Trophoblast cell (in vitro differentiated cells and primary cell): ENCODE results near the gene TCTA.

Source experiments
- DNase-seq, 2 donors: peaks; one replicate each; pipeline ENCODE4 v3.0.0-alpha.2; 2016
- H2AFZ ChIP-seq: 2 replicates; pipeline ENCODE4 v1.6.1; 2013; ENCODE audit warnings: low read length, moderate library complexity, mild to moderate bottlenecking; ENCODE audit not compliant: insufficient read depth, poor library complexity
- H2AK5ac ChIP-seq: 2 replicates; pipeline ENCODE4 v1.6.1; 2013; ENCODE audit warnings: mild to moderate bottlenecking, low read length
- H2BK120ac ChIP-seq: 2 replicates; pipeline ENCODE4 v1.6.1; 2013; ENCODE audit warnings: low read length, mild to moderate bottlenecking, moderate library complexity; ENCODE audit not compliant: insufficient read depth, poor library complexity
- H2BK12ac ChIP-seq: 2 replicates; pipeline ENCODE4 v1.6.1; 2013; ENCODE audit warnings: mild to moderate bottlenecking, low read length, moderate library complexity
- H2BK5ac ChIP-seq: 2 replicates; pipeline ENCODE4 v1.6.1; 2013; ENCODE audit warnings: low read length, low read depth, moderate library complexity, mild to moderate bottlenecking; ENCODE audit not compliant: poor library complexity
- H3K14ac ChIP-seq: 2 replicates; pipeline ENCODE4 v1.6.1; 2013; ENCODE audit warnings: mild to moderate bottlenecking, low read length
- H3K18ac ChIP-seq: 2 replicates; pipeline ENCODE4 v1.6.1; 2013; ENCODE audit warnings: mild to moderate bottlenecking, low read length
- H3K23ac ChIP-seq: 2 replicates; pipeline ENCODE4 v1.6.1; 2013; ENCODE audit warnings: low read length
- H3K27ac ChIP-seq: 2 replicates; pipeline ENCODE4 v1.5.1; 2013; ENCODE audit warnings: low read depth, mild to moderate bottlenecking, inconsistent platforms, low read length, moderate library complexity
- H3K27me3 ChIP-seq: 2 replicates; pipeline ENCODE4 v1.6.1; 2013; ENCODE audit warnings: inconsistent platforms, mild to moderate bottlenecking, low read length, moderate library complexity; ENCODE audit not compliant: insufficient read depth
- H3K36me3 ChIP-seq, 2 experiments: 1 replicate in 1 of 2; 2 replicates in 1 of 2; pipeline ENCODE4 v1.6.1; 2013; ENCODE audit warnings: low read length in 2 of 2, mild to moderate bottlenecking in 2 of 2, moderate library complexity in 1 of 2; ENCODE audit not compliant: insufficient read depth in 2 of 2, control insufficient read depth in 1 of 2
- H3K4ac ChIP-seq: 2 replicates; pipeline ENCODE4 v1.6.1; 2013; ENCODE audit warnings: low read depth, mild to moderate bottlenecking, low read length, moderate library complexity
- H3K4me1 ChIP-seq, 2 experiments: 1 replicate in 1 of 2; 2 replicates in 1 of 2; pipeline ENCODE4 v1.6.1; 2013; ENCODE audit warnings: low read length in 2 of 2, mild to moderate bottlenecking in 2 of 2, moderate library complexity in 1 of 2; ENCODE audit not compliant: insufficient read depth in 2 of 2, control insufficient read depth in 1 of 2
- H3K4me2 ChIP-seq: 2 replicates; pipeline ENCODE4 v1.6.1; 2013; ENCODE audit warnings: inconsistent platforms, mild to moderate bottlenecking, low read length, moderate library complexity
- H3K4me3 ChIP-seq: 2 replicates; pipeline ENCODE4 v1.5.1; 2013; ENCODE audit warnings: mild to moderate bottlenecking, low read depth, low read length, inconsistent platforms
- H3K79me1 ChIP-seq: one replicate; pipeline ENCODE4 v1.6.1; 2013; ENCODE audit warnings: low read length
- H3K79me2 ChIP-seq: 2 replicates; pipeline ENCODE4 v1.6.1; 2013; ENCODE audit warnings: low read length, mild to moderate bottlenecking; ENCODE audit not compliant: control insufficient read depth, insufficient read depth, poor library complexity
- H3K9ac ChIP-seq: 2 replicates; pipeline ENCODE4 v1.6.1; 2013; ENCODE audit warnings: mild to moderate bottlenecking, low read length
- H3K9me3 ChIP-seq: 2 replicates; pipeline ENCODE4 v1.6.1; 2013; ENCODE audit warnings: low read depth, mild to moderate bottlenecking, control low read depth, inconsistent platforms, low read length; ENCODE audit not compliant: insufficient read depth
- H4K12ac ChIP-seq: 2 replicates; pipeline ENCODE4 v1.6.1; 2013; ENCODE audit warnings: low read depth, mild to moderate bottlenecking, low read length, moderate library complexity
- H4K8ac ChIP-seq: 2 replicates; pipeline ENCODE4 v1.6.1; 2013; ENCODE audit warnings: low read depth, mild to moderate bottlenecking, low read length, moderate library complexity
- H4K91ac ChIP-seq: one replicate; pipeline ENCODE4 v1.6.1; 2013; ENCODE audit warnings: low read depth, mild to moderate bottlenecking, low read length, moderate library complexity
- WGBS: extraction: QIAGEN DNeasy Blood & Tissue Kit; methylation state at CpG from one replicate; pipeline ENCODE4 v1.1.7; 2013; ENCODE audit warnings: missing lambda C conversion rate; ENCODE audit not compliant: insufficient read length, insufficient coverage; ENCODE audit errors: extremely low coverage; 5-methylcytosine and 5-hydroxymethylcytosine counted together

The TCTA gene

DNA sequence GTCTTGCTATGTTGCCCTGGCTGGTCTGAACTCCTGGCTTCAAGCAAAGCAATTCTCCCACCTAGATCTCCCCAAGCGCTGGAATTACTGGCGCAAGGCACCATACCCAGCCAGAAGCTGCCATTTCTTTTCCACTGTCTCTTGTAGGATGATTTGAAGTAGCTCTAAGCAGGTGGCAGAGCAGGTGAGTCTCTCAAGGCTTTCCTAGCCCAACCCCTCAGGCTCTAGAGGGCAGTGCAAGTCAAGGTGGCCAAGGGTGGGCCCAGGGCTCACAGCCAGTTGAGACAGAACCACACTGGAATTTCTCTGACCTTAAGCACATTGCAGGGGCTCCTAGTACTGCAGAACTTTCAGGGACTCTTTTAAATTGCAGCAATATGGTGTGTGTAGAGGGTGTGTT, 42.2 kb downstream of the TCTA start:
- Histone ChIP-seq H3K4me3 (no peak overlapping the region), H3K27ac (no peak overlapping the region), H2AFZ (no peak overlapping the region), H3K18ac (no peak overlapping the region), H4K91ac (no peak overlapping the region), H3K14ac (no peak overlapping the region), H4K12ac (no peak overlapping the region), H2BK120ac (no peak overlapping the region), H4K8ac (no peak overlapping the region), H2AK5ac (no peak overlapping the region), H3K36me3 (no peaks in the 10 kb centered on the region), H3K4me1 (peaks cover 21 to 25% of the 10 kb centered on the region in 2 experiments), H3K9me3 (no peaks in the 10 kb centered on the region), H2BK5ac (no peak overlapping the region), H3K79me1 (peaks cover 22% of the 10 kb centered on the region), H3K27me3 (no peaks in the 10 kb centered on the region), H3K79me2 (peaks cover 3% of the 10 kb centered on the region), H3K4me2 (no peak overlapping the region), H3K23ac (no peak overlapping the region), H3K9ac (no peak overlapping the region), H3K4ac (no peak overlapping the region), H2BK12ac (no peak overlapping the region)
- no CpG with 5 or more reads among the region's 2 CpGs for WGBS
- DNase-seq: peak; percentile 71 to 78

DNA sequence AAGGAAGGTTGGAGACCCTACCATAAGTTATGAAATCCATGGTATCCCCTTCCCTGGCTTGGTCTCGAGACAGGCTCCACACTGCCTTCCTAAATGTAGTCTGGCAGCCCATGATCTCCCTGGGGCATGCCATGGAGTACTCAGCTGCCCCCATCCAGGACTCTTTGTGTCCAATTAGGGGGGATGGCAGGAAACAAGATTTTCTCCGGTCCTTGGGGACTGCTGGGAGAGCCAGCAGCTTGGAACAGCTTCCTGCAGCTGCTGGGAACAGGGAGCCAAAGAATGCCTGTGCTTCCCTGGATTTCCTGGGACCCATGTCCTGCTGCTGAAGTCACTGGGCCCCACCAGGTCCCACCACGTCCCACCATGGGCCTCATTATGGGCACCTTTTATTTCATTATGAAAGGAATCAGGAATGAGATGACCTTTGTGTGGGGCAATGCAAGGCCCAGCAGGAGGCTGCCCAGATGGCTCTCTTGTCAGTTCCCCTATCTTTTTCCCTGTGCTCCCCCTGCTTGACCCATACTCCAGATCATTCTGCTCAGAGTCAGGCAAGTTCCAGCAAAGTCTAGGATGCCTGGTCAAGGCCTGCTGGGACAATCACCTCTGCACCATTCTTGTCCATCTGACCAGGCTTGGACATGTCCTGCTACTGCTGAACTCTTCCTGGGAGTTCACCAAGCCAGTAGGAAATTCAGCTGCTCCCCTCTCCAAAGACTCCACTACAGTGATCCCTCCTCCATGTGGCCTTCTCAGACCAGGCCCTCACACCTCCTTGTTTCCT, 42.9 kb downstream of the TCTA start:
- Histone ChIP-seq H3K27me3 (no peaks in the 10 kb centered on the region), H4K8ac (peak overlapping the region; percentile 63), H2BK5ac (peak overlapping the region; percentile 23), H3K9me3 (no peaks in the 10 kb centered on the region), H3K36me3 (no peaks in the 10 kb centered on the region), H2BK12ac (peak overlapping the region; percentile 92), H3K9ac (no peak overlapping the region), H4K91ac (peak overlapping the region; percentile 69), H3K4ac (peak overlapping the region; percentile 65), H3K27ac (peak overlapping the region; percentile 44), H2AFZ (peak overlapping the region; percentile 23), H3K23ac (no peak overlapping the region), H2AK5ac (peak overlapping the region; percentile 63), H3K4me2 (no peak overlapping the region), H3K18ac (peak overlapping the region; percentile 34), H3K4me1 (peaks cover 26 to 29% of the 10 kb centered on the region in 2 experiments), H3K79me1 (peaks cover 24% of the 10 kb centered on the region), H3K14ac (peak overlapping the region; percentile 68), H4K12ac (peak overlapping the region; percentile 22), H2BK120ac (peak overlapping the region; percentile 82), H3K4me3 (no peak overlapping the region), H3K79me2 (peaks cover 3% of the 10 kb centered on the region)
- WGBS: no CpG with 5 or more reads among the region's 3 CpGs
- peak in 1 of 2 donors; percentile 27 for DNase-seq

DNA sequence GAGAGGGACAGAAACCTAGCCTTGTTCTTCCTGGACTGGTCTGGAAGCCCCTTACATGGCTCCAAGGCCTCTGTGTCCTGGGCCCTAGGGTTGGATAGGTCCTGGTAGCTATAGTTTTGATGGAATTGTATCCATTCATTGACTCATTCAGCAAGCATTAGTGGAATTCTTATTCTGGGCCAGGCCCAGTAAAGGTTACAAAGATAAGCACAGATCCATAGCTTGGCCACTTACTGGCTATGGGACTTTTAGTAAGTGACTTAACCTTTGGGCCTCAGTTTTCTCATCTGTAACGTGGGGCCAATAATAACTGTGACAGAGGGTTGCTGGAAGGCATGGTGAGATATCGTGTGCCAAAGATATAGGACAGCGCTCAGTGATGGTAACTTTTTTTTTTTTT, 44.2 kb downstream of the TCTA start:
- no peaks in the 10 kb centered on the region for H3K36me3 ChIP-seq
- H4K12ac ChIP-seq: no peak overlapping the region
- no CpG with 5 or more reads among the region's 3 CpGs for WGBS
- H3K9ac ChIP-seq: no peak overlapping the region
- no peak overlapping the region for H2AFZ ChIP-seq
- H3K4ac ChIP-seq: no peak overlapping the region
- peaks cover 7% of the 10 kb centered on the region for H3K79me2 ChIP-seq
- H2AK5ac ChIP-seq: no peak overlapping the region
- H3K23ac ChIP-seq: no peak overlapping the region
- peak overlapping the region; percentile 2 for H4K91ac ChIP-seq
- peak overlapping the region; percentile 1 for H3K14ac ChIP-seq
- H3K4me2 ChIP-seq: no peak overlapping the region
- no peaks in the 10 kb centered on the region for H3K9me3 ChIP-seq
- H3K4me1 ChIP-seq: peaks cover 38 to 42% of the 10 kb centered on the region in 2 experiments
- H3K27ac ChIP-seq: no peak overlapping the region
- H2BK12ac ChIP-seq: peak overlapping the region; percentile 0
- H3K79me1 ChIP-seq: peaks cover 38% of the 10 kb centered on the region
- peak in 1 of 2 donors; percentile 82 for DNase-seq
- peak overlapping the region; percentile 8 for H2BK120ac ChIP-seq
- peak overlapping the region; percentile 0 for H2BK5ac ChIP-seq
- H3K27me3 ChIP-seq: no peaks in the 10 kb centered on the region
- H3K4me3 ChIP-seq: no peak overlapping the region
- no peak overlapping the region for H4K8ac ChIP-seq
- H3K18ac ChIP-seq: no peak overlapping the region

DNA sequence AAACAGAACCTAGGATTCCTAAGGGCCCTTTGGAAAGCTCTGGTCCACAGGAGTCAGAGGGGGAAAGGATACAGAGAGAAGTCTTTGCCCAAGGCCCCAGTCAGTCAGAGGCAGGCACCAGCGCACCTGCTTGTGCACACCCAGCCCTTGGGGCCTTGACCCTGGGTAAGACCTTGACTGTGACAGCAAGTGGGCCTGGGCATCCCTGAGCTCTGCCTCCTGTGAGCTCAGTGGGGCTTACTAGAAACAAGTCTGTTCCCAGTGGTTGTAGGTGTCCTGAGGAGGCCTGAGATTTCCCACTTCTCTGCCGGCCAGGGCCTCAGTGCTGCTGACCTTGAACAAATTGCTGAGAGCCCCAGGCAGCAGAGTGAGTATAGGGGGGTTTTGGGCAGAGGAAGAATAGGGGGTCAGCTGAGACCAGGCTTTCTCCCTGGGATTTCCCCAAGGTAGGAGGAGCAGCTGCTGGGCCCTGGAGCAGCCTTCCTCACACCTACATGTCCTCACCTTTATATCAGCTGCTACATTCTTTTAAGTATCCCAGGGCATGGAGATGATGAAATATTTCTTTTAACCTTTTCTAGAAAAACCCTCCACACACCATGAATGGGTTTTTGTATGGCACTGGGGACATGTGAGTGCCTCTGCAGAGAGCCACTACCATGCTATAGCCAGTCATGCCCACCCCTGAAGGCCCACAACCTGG, 48.1 kb downstream of the TCTA start:
- WGBS: no CpG with 5 or more reads among the region's 2 CpGs
- Histone ChIP-seq H4K91ac (peak overlapping the region; percentile 99), H3K23ac (no peak overlapping the region), H3K36me3 (no peaks in the 10 kb centered on the region), H2BK12ac (peak overlapping the region; percentile 93), H3K4me3 (no peak overlapping the region), H3K79me2 (peaks cover 8% of the 10 kb centered on the region), H3K9me3 (no peaks in the 10 kb centered on the region), H4K12ac (peak overlapping the region; percentile 5), H3K4ac (peak overlapping the region; percentile 56), H2BK5ac (peak overlapping the region; percentile 96), H3K27me3 (no peaks in the 10 kb centered on the region), H3K4me2 (no peak overlapping the region), H3K27ac (peak overlapping the region; percentile 98), H4K8ac (peak overlapping the region; percentile 87), H3K18ac (peak overlapping the region; percentile 83), H3K79me1 (peaks cover 59% of the 10 kb centered on the region), H2AFZ (no peak overlapping the region), H2BK120ac (peak overlapping the region; percentile 98), H3K9ac (no peak overlapping the region), H3K14ac (peak overlapping the region; percentile 90), H3K4me1 (peaks cover 43 to 56% of the 10 kb centered on the region in 2 experiments), H2AK5ac (peak overlapping the region; percentile 67)
- DNase-seq: peak; percentile 54 to 65
